HG03378 (cell line): ENCODE results near the gene TADA2B.

Experiments
- ATAC-seq: cut with Tn5 transposase; IDR thresholded peaks from one replicate; pipeline ENCODE4 v1.9.1; 2021; ENCODE audit warnings: mild to moderate bottlenecking, moderate library complexity; ENCODE audit not compliant: unreplicated experiment

Gene TADA2B

DNA sequence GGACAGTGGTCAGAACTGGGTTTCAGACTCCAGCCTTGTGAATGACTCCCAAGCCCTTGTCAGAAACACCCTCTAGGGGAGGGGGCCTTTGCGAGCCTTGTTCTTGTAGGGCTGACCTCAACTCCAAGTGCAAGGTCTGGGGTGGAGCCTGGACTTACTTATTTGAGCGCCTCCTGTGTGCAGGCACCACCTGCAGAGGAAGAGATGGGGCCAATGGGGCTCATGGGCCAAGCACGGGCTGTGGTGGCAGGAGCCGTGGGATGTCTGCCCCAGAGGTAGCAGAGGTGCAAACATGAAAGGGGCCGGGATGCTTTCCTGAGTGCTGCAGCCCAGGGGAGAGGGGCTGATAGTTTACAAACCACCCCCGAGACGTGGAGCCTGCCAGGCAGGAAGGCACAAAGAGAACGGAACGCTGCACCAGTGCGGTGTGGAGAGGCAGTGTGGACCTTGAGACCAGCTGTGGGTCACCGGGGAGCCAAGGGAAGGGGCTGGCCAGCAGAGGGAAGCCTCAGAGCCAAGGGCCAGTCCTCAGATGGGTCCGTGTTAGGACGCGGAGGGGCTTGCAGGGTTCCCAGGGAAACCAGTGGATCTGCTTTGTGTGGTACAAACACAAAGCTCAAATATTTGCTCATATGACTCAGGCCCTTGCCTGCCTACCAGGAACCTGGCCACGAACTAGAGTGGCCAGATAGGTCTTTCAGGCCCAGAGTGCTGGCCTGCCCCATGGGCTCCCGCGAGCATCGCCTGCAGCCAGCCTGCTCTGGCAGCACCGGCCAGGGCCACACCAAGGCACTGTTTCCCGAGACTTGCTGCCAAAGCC is 8.7 kb upstream of the TADA2B start:
- no peak for ATAC-seq

DNA sequence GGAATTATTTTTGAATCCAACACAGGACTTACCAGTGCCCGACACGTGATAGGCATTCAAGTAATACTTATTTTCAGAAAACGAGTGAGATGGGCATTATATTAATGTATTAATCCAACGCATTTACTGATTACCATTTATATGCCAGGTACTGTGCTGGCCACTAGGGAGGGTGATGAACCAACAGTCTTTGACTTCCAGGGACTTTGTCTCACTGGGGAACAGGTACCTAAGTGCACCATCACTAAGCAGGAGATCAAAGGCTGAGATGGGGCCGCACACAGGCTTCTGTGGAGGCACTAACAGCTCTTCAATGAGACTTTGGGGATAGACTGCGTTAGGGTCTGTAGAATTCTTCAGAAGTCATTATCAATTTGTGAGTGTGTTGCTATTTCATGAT is 5.7 kb upstream of the TADA2B start:
- no peak for ATAC-seq

DNA sequence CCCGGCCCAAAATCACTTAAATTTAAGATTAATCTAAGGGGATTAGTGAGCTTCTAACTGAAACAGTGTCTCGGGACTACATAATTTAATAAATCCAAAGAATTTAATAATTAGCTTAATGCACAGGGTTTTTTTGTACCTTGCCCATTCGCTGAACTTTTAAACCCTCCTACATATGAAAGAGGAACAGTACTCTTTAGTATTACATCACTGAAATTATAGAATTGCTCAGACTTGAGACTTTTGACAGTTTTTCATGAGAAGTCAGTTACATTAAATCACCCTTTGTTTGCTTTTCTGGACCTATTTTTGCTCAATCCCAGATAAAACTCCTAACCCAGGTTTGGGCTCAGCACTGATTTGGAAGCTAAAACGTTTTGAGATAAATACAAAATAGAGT is 2.4 kb upstream of the TADA2B start:
- ATAC-seq, result no peak

DNA sequence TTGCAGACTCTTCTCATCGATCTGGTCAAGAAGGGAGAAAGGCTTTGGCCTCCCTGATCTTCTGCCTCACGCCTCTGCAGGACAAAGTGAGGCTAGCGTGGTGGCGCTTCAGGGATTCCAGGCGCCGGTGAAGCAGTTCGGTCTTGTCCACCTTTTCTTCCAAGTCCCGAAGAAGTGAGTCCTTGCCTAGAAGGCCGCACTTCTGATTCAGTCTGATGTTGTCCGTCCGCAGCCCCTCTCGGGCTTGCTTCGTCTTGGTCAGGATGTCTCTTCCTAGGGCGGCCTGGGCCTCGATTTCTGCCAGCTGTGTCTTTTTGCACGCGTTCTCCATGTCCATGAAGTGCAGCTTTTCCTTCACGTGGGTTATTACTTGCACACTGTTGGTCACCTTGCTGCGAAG is 1.9 kb upstream of the TADA2B start:
- no peak for ATAC-seq

DNA sequence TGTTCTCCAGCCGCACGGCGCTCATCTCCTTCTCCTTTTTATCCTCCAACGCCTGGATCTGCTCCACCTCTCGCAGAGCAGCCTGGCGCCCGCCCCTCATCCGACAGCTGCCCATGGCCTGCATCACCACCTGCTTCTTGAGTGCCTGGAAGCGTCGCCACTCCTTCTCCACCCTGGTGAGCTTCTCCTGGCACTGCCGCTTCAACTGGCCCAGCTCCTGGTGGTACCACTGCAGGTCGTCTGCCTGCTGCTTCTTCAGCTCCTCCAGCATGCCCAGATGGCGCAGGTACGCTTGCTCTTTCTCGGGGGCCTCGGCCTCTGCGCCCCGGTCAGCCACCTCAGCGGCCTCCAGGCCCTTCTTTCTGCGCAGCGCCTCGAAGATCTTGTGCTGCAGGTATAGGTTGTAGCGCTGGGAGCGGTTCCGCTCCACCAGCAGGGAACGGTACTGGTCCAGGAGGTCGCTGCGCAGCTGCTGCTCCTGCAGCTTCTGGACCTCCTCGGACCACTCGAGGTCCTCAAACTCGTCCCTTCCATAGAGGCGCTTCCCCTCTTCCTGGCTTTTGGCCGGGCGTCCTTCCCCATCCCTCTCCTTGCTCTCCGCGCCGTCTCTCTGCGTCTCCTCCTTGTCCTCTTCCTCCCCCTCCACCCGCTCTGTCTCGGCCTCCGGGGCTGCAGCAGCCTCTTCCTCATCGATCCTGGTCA is 1.2 kb upstream of the TADA2B start:
- ATAC-seq, result no peak

DNA sequence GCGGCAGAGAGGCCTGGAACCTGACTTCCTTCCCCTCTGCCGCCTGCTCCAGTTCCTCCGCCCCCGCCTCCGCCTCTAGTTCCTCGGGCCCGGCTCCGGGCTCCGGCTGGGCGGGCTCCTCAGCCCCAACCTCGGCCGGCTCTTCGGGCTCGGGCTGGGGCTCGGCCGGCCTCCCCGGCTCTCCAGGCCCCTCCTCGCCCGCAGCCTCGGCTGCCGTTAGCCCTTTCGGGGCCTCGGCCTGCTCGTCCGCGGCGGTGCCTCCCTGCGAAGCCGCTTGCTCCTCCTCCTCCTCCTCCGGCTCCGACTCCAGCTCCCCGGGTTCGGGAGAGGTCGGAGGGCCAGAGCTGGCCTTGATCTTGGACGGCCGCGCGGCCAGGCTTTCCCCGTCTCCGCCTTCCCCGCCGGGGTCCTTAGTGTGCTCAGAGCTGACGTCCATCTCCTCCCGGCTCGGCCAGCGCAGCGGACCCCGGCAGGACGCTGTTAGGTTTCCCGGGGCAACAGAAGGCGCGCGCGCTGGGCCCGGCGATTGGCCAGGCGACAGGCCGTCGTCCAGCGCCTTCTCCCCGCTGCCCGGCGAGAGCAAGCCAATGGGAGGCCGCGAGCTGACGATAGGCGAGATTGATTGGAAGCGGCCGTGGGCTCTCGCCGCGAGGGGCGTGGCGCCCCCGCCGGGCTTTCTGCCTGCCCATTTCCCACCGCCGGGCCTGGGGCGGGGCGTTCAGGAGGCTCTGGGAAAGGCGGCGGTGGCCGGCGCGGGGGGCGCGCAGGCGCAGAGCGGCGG is 479 bp upstream of the TADA2B start:
- ATAC-seq, result peak; percentile 66

DNA sequence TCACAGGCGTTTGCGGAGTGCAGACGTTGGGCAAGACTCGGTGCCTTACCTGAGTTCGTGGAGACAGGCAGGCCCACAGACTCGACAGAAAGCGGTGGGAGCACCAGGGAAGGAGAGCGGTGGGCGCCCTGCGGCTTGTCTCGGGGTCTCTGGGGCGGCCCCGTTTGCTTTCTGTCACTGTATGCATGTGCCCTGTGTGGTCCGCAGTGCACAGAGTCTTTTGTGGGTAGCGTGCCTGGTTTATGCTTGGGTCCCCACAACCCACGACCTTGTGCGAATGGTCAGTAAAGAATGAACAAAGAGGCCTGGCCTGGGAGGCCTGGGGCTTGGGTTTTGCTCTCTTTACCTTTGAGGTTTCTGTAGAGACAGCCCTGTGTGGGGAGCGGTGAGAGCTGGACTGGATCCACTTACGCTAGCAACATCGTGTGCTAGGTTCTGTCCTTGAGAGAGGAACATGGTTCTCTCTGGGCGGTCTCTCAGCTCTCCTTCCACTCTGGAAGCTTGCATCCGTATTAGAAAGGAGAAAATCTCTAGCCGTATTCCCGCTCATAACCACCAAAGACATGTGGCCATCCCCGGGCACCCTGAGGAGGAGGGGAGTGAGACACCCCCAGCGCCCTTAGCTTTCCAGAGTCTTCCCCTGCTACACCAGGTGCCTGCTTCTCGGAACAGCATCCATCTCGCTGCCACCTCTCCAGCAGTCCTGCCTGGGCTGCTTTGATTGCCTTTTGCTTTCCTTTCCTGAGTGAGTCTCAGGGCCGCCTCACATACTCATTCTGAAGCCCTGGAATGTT is 1.2 kb downstream of the TADA2B start:
- no peak for ATAC-seq

DNA sequence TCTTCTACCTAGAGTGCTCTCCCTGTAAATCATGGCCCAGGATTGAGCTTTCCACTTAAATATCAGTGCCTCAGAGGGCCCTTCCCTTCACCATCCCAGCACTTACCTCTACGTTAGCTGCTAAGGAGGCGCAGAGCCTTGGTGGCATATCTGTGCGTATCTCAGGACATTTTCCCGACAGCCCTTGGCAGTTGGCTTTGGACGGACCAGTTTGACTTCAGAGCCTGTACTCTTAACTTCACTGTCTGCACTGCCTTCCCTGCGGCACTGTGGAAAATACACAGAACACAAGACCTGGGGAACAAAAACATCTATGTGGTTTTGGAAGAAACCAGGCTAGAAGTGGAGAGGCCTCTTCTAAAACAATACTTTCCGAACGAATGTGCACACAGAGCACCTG is 2.4 kb downstream of the TADA2B start:
- ATAC-seq, result no peak

DNA sequence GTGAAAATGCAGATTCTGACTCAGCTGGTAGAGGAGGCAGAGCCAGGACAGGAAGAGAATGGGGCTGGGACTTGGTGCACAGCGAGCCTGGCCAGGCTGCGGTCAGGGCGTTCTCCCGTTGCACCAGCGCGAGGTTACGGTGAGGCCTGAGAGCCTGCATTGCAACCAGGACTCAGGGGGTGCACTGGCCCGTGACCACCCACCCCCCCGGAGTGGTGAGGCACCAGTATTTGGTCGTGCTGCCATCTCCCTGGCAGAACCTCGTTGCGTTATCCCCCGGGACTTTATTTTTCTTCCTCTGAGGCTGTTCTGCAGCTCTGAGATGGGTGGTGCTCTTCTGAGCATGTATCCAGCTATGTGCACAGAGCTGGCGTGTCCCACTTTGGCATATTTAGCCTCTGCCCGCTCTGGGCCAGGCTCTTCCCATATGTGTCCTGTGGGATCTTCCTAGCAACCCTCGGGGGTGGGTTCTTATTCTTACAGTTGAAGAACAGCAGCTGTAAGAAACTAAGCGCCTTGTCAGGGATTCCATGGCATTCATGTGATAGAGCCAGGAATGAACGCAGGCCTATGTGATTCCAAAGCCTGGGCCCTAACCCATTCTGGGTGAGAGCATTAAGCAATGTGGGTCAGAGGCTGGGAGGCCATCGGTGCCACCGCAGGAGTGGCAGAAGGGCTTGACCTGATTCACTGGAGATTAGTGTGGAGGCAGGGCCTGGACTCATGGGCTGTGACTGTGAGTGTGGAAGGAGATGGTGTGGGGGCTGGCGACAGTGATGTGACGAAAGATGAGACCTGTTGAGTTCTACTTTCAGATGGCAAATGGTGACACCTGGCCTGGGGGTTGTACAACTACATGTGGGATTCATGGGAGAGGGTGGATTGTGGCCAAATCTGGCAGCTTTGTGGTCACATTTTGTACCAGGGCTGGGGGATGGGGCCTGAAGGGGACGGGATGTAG is 3.1 kb downstream of the TADA2B start:
- ATAC-seq, result no peak

DNA sequence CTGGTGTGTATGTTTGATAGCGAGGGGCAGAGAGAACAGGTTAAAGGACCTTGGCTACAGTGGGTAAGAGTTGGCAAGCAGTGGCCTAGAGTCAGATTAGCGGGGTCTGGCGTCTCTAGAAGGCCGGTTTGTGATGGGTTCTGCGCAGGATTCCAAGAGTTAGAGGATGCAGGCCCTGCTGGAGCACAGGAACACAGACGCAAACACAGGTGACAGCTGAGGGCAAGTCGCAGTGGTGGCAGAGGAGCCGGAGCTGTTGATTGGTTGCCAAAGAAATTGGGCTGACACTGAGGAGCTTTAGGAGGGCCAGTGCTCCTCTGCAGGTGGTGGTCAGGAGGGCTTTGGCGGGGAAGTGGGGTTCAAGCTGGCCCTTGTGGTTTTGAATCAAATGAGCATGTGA is 3.8 kb downstream of the TADA2B start:
- no peak for ATAC-seq

DNA sequence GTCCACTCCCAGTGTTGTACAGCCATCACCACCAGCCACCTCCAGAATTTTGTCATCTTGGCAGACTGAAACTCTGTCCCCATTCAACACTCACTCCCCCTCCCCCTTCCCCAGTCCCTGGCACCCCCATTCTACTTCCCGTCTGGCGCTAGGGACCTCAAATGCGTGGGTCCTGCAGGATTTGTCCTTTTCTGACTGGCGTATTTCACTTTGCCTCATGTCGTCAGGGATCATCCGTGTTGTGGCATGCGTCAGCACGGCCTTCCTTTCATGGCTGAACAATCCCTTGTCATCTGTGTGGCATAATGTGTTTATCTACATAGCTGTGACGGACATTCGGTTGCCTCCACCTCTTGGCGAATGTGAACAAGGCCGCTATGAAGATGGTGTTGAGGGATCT is 5.5 kb downstream of the TADA2B start:
- no peak for ATAC-seq

DNA sequence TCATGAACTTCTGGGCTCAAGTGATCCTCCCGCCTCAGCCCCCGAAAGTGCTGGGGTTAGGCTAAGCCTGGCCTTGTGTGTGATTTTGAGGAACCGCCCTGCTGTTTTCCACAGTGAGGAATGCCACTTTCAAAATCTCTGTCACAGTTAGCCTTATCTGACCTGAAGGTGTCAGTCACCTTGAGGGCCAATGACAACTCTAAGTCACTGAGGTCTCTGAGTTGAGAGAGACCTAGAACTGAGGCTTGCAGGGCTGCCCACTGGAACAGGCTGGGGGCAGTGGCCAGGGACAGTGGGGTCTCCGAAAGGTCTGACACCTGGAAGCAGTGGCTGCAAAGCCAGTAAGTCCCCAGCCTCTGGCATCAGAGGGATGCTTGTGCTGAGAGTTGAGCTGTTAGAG is 6.1 kb downstream of the TADA2B start:
- no peak for ATAC-seq

DNA sequence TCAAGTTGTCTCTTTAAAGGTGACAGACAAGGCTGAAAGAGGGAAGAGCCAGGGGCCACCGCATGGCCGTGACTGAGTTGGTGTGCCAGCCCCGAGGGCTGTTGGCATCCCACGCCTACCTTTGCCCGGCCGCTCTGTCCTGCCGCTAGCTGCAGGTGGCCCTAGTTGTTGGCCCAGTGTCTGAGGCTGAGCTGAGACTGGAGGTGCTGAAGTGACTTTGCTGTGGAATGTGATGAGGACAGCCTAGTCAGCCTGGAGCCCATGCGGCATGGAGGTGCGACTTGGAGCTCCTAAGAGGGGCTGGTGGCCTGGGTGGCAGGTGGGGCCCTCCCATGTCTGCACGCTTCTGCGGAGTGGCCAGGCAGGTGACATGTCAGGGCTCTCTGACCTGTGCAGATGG is 6.6 kb downstream of the TADA2B start:
- ATAC-seq, result no peak

DNA sequence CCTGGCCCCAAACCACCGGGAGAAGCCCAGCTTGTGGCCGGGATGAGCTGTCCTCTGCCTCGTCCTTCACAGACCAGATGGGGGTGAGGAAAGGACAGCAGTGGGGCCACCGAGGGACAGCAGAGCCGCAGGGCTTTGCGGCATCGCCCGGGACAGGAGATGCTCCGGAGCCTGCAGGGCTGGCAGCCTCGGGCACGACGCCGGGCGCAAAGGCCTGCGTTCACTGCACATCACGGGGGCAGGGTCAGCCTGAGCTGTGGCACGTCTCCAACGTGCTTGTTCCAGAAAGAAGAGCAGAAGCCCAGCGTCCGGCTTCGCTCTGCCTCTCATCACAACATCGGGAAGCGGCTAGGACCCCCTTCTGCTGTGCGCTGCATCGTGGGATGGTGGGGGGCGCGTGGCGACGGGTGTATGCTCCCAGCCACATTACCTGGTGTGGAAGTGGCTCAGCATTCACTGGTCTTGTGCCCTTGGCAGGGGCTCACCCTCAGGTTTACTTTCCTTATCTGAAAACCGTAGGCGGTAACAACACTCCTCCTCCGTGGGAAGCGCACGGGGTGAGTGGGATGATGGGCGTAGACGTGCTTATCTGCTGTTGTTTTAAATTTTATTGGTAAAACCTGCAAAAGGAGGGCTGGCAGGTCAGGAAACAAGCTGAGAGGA is 7.4 kb downstream of the TADA2B start:
- no peak for ATAC-seq

DNA sequence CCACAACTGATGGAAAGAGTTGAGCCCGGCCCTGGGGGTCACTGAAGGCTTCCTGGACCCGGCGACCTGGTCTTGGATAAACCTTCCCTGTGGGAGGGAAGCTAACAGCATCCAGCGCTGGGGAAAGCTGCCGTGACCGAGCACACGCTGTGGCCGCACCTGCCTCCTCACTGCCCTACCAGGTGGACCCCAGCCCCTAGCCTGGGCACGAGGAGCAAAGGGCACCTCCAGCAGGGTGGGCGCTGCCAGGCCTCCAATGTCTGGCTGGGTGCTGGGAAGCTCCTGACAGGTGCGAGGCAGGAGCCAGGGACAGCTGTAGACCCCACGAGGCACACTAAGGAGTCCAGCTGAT is 7.9 kb downstream of the TADA2B start:
- ATAC-seq, result no peak

DNA sequence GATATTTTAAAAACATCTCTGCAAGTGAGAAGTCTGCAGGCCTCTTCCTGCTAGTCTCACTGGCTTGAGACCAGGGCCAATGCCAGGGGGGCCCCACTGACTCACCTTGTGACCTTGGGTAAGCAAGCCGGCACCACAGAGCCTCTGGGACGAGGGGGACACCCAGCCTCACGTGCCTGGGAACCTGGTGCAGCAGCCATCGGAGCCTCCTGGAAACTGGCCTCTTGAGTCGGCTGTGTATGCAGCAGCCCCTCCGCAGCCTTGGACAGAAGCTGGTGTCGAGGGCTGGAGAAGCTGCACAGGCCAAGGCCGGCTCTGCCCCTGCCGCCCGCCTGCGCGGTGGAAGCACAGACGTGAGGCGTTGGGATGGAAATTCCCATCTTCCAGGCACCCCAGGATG is 8.7 kb downstream of the TADA2B start:
- ATAC-seq, result no peak

DNA sequence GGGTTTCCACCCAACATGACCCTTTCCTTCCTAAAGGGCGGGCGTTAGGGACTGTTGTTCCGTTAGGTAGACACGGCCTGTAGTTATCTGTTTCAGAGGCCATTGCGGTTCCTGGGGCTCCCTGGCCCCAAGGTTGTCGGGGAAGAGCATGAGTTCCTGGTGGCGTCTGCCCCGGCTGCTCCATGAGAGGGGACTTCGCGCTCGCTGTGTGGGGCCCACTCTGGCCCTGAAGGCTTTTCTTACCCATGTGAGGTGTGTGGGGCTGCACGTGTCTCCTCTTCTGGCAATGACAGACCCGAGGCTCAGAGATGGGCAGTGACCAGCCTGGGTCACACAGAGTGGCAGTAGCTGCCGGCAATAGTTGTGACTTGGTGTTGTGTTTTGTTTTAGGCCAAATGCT is 9.1 kb downstream of the TADA2B start:
- no peak for ATAC-seq

DNA sequence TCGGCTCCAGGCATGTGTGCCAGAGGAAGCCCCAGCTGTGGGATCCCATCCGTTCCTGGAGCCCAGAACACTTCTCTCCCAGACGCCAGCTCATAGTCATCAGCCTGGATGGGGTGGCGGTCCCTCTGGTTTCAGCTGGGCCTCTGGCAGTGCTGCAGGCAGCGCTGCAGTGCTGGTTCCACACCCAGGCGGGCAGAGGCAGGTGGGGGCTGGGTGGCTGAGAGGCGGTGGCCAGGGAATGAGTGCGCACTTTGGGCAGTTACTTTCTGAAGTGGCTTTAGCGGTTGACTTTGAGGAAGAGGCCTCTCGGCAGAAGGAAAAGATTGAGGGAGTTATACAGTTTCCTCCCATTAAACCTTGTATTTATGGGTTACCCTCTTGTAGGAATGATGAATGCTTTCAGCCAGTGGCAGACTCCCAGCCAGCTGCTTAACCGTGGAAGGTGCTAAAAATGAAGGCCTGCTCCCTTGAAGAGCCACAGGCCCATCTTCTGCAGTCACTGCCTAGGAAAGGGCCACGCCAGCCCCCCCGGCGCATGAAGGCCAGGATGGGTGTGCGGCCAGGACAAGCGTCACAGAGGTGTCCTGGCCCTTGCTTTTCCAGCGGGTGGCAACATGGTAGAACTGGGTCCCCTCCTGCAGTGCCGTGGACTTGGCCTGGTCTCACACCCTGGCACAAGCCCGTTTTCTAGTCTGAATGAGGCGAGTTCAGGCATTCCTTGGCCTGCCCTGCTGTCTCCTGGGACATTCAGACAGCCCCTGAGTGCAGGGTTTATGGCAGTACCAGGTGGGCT is 9.9 kb downstream of the TADA2B start:
- ATAC-seq, result no peak
